ENCODE measurements around the gene SEPTIN2. TPM values are rescaled to one million over a fixed set of nuclear protein-coding genes. Genes with fewer than 3 reads are reported as not detected.

SEPTIN2 gene
- total RNA-seq, 1 donor from 2014 or later: 187 TPM

DNA sequence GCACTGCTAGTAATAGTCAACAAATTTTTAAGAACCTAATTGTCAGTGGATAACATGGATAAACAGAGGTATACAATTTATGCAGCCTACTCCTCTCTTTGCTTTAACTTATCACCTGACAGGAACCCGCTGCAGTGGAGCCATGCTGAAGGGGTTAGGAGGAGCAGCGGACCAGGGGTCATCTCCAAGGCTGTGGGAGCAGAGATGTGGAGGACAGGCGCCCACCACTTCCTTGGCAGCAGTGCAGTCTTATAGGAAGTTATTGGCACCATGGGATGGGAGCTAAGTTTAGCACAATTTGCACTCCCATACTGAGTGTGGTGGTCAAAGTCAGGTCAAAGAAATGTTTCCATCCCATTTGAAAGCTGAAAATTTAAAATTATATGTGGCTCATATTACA lies 35.9 kb upstream of the SEPTIN2 start:
- DNase-seq: no peak
- H3K27me3 ChIP-seq (ENCODE audit: low read depth): no peaks in the 10 kb centered on the region
- no peak overlapping the region for H3K27ac ChIP-seq (replicated peaks)
- no peaks in the 10 kb centered on the region for H3K36me3 ChIP-seq
- TF ChIP-seq, protein P1, sequence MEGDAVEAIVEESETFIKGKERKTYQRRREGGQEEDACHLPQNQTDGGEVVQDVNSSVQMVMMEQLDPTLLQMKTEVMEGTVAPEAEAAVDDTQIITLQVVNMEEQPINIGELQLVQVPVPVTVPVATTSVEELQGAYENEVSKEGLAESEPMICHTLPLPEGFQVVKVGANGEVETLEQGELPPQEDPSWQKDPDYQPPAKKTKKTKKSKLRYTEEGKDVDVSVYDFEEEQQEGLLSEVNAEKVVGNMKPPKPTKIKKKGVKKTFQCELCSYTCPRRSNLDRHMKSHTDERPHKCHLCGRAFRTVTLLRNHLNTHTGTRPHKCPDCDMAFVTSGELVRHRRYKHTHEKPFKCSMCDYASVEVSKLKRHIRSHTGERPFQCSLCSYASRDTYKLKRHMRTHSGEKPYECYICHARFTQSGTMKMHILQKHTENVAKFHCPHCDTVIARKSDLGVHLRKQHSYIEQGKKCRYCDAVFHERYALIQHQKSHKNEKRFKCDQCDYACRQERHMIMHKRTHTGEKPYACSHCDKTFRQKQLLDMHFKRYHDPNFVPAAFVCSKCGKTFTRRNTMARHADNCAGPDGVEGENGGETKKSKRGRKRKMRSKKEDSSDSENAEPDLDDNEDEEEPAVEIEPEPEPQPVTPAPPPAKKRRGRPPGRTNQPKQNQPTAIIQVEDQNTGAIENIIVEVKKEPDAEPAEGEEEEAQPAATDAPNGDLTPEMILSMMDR (IDR thresholded peaks at IDR 0.05; ENCODE audit: borderline replicate concordance): no peak
- peaks cover 38% of the 10 kb centered on the region for H3K4me1 ChIP-seq
- peaks cover 9% of the 10 kb centered on the region for H3K9me3 ChIP-seq (replicated peaks)
- H3K4me3 ChIP-seq: no peak overlapping the region
- intact Hi-C loops (cut with micrococcal nuclease): no loop called here

DNA sequence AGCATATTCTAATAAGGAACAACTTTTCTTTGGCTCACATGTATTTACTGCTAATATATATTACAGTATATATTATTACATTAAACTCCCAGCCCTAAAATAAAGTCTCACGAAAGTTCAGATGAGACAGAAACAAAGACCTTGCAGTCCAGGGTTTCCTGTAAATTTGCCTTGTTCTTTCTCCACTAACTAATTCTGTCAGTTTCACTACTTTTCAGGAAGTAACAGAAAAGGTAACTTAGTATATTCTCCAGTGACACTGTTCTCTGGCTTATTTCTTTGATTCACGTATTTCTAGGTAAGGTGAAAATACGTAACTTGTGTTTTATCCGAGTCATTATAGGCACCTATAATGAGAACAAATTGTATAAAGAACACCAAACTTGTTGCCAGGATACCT lies 35.4 kb upstream of the SEPTIN2 start:
- peaks cover 38% of the 10 kb centered on the region for H3K4me1 ChIP-seq
- no peaks in the 10 kb centered on the region for H3K27me3 ChIP-seq (ENCODE audit: low read depth)
- no peak overlapping the region for H3K27ac ChIP-seq (replicated peaks)
- H3K4me3 ChIP-seq: no peak overlapping the region
- no peak for DNase-seq
- TF ChIP-seq, protein P1 (IDR thresholded peaks at IDR 0.05; ENCODE audit: borderline replicate concordance): no peak
- H3K36me3 ChIP-seq: no peaks in the 10 kb centered on the region
- H3K9me3 ChIP-seq (replicated peaks): peaks cover 8% of the 10 kb centered on the region
- intact Hi-C loops (cut with micrococcal nuclease): no loop called here

DNA sequence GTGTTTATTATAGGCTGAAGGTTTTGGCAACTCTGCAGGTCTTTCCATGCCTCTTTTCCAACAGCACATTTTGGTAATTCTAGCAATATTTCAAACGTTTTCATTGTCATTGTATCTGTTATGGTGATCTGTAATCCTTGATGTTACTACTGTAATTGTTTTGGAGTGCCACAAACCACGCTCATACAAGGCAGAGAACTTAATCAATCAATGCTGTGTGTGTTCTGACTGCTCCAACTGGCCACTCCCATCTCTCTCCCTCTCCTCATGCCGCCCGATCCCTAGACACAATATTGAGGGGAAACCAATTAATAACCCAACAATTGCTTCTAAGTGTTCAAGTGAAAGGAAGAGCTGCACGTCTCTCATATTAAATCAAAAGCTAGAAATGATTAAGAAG lies 33.2 kb upstream of the SEPTIN2 start:
- H3K4me1 ChIP-seq: peaks cover 38% of the 10 kb centered on the region
- no peaks in the 10 kb centered on the region for H3K36me3 ChIP-seq
- intact Hi-C loops (cut with micrococcal nuclease): no loop called here
- TF ChIP-seq, protein P1 (IDR thresholded peaks at IDR 0.05; ENCODE audit: borderline replicate concordance): no peak
- no peak for DNase-seq
- no peak overlapping the region for H3K27ac ChIP-seq (replicated peaks)
- H3K4me3 ChIP-seq: no peak overlapping the region
- H3K9me3 ChIP-seq (replicated peaks): no peaks in the 10 kb centered on the region
- H3K27me3 ChIP-seq (ENCODE audit: low read depth): no peaks in the 10 kb centered on the region

DNA sequence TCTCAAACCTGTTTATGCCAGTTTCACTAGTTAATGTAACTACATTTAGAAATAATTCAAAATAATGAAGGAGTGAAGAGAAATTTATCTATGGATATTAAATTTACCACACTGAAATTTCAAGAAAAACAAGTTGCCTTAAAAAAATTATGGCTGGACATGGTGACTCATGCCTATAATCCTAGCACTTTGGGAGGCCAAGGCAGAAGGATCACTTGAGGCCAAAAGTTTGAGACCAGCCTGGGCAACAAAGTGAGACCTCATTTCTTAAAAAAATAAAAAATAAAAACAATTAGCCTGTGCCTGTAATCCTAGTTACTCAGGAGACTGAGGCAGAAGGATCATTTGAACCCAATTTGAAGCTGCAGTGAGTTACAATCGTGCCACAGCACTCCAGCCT lies 30.1 kb upstream of the SEPTIN2 start:
- TF ChIP-seq, protein P1 (IDR thresholded peaks at IDR 0.05; ENCODE audit: borderline replicate concordance): no peak
- DNase-seq: no peak
- Histone ChIP-seq H3K36me3 (no peaks in the 10 kb centered on the region), H3K27me3 (ENCODE audit: low read depth) (no peaks in the 10 kb centered on the region), H3K4me3 (no peak overlapping the region), H3K9me3 (replicated peaks) (no peaks in the 10 kb centered on the region), H3K27ac (replicated peaks) (no peak overlapping the region), H3K4me1 (peaks cover 49% of the 10 kb centered on the region)
- intact Hi-C loops (cut with micrococcal nuclease): no loop called here

DNA sequence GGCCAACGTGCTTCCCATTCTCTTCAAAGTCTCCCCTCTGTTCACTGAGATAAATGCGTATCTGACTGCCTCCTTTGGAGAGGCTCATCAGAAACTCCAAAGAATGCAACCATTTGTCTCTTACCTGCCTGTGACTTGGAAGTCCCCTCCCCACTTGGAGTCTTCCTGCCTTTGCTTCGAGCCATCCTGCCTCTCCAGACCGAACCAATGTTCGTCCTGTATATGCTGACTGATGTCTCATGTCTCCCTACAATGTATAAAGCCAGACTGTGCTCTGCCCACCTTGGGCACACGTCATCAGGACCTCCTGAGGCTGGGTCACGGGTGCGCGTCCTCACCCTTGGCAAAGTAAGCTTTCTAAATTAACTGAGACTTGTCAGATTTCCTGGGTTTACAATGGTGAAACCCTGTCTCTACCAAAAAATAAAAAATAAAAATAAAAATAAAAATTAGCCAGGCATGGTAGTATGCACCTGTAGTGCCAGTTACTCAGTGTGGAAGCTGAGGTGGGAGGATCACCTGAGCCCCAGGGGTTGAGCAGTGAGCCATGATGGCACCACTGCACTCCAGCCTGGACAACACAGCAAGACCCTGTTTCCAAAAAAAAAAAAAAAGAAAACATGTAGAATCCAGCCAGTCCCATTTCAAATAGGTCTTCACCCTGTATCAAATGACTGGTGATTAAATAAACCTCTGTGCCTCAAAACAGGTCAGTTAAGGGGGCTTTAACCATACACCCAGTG lies 29.2 kb upstream of the SEPTIN2 start:
- H3K4me3 ChIP-seq: no peak overlapping the region
- H3K27me3 ChIP-seq (ENCODE audit: low read depth): no peaks in the 10 kb centered on the region
- no peak for DNase-seq
- no peaks in the 10 kb centered on the region for H3K9me3 ChIP-seq (replicated peaks)
- intact Hi-C loops (cut with micrococcal nuclease): no loop called here
- peaks cover 53% of the 10 kb centered on the region for H3K4me1 ChIP-seq
- no peaks in the 10 kb centered on the region for H3K36me3 ChIP-seq
- no peak overlapping the region for H3K27ac ChIP-seq (replicated peaks)
- TF ChIP-seq, protein P1 (IDR thresholded peaks at IDR 0.05; ENCODE audit: borderline replicate concordance): no peak

Data from left ventricle myocardium inferior (tissue), 1 donor.